Gastrocnemius medialis (tissue), 4 donors: ENCODE results near the gene SPTLC2. TPM values are rescaled to one million over a fixed set of nuclear protein-coding genes. Genes with fewer than 3 reads are reported as not detected.

ENCODE experiments used
- ATAC-seq, 2 donors: fragments of 150-250 bp; one replicate each; pipeline ENCODE4 v1.9.1; 2016
- DNase-seq, 2 donors: peaks; one replicate each; pipeline ENCODE4 v3.0.0-alpha.2; 2019
- H3K27ac ChIP-seq, 4 donors: fragments of 200-600 bp; sonication (generic); 1 replicate in 1 of 4; 2 replicates in 3 of 4; pipeline ENCODE4 v1.5.1; 2016 to 2018; ENCODE audit warnings: mild to moderate bottlenecking in 2 of 4, moderate library complexity in 1 of 4
- H3K27me3 ChIP-seq, 3 donors: fragments of 200-600 bp; sonication (generic) in 2 of 3; 1 replicate in 1 of 3; 2 replicates in 2 of 3; pipeline versions ENCODE4 v1.5.1 to v1.6.0; 2016 to 2019; ENCODE audit warnings: mild to moderate bottlenecking in 1 of 3, moderate library complexity in 1 of 3
- H3K36me3 ChIP-seq, 2 donors: fragments of 200-600 bp; sonication (generic) in 1 of 2; one replicate each; pipeline ENCODE4 v1.5.1; 2017 to 2018
- H3K4me1 ChIP-seq, 2 donors: fragments of 200-600 bp; sonication (generic) in 1 of 2; one replicate each; pipeline ENCODE4 v1.5.1; 2016 to 2017; ENCODE audit warnings: mild to moderate bottlenecking in 2 of 2
- H3K4me3 ChIP-seq, 4 donors: fragments of 200-600 bp; sonication (generic) in 3 of 4; 1 replicate in 1 of 4; 2 replicates in 3 of 4; pipeline ENCODE4 v1.5.1; 2016 to 2019; ENCODE audit warnings: mild to moderate bottlenecking in 2 of 4
- H3K9me3 ChIP-seq, 3 donors: fragments of 200-600 bp; sonication (generic) in 2 of 3; 1 replicate in 1 of 3; 2 replicates in 2 of 3; pipeline ENCODE4 v1.5.1; 2016 to 2019
- POLR2A ChIP-seq, 2 donors: fragments of 450-650 bp; IDR thresholded peaks; one replicate each; pipeline ENCODE4 v1.6.1; 2017; ENCODE audit warnings: antibody characterized with exemption in 2 of 2, mild to moderate bottlenecking in 2 of 2, moderate library complexity in 2 of 2
- in situ Hi-C, 4 donors: fragments of 200-750 bp; cut with MboI; loops; one replicate each; pipeline versions ENCODE4 v1.15.0 to v1.8.0; 2017; ENCODE audit warnings: low sequenced_read_pairs in 4 of 4
- intact Hi-C: fragments of 100-400 bp; cut with DNase I; formaldehyde crosslinking; loops from one replicate; pipeline ENCODE4 v1.15.1; 2023; ENCODE audit warnings: low total_unique reads
- total RNA-seq, 4 donors: library from RNA; depleted of rRNA; stranded (reverse); fragments of >200 nt; gene quantifications; one replicate each; pipeline versions ENCODE4 v1.1.0 to v1.2.3, GENCODE V29; 2016
- TF ChIP-seq, protein P1 (sequence below), 5 experiments: fragments of 450-650 bp in 3 of 5; fragments of 200-600 bp in 2 of 5; sonication (generic) in 2 of 5; IDR thresholded peaks in 4 of 5; conservative IDR thresholded peaks in 1 of 5; 1 replicate in 4 of 5; 2 replicates in 1 of 5; pipeline ENCODE4 v1.5.1; 2016 to 2019; ENCODE audit warnings: antibody characterized with exemption in 5 of 5, mild to moderate bottlenecking in 3 of 5, moderate library complexity in 3 of 5

The SPTLC2 gene
- total RNA-seq, 4 donors from 2014 or later, result 6.5 to 10.4 (median 7.0) TPM

- TF ChIP-seq, protein P1, sequence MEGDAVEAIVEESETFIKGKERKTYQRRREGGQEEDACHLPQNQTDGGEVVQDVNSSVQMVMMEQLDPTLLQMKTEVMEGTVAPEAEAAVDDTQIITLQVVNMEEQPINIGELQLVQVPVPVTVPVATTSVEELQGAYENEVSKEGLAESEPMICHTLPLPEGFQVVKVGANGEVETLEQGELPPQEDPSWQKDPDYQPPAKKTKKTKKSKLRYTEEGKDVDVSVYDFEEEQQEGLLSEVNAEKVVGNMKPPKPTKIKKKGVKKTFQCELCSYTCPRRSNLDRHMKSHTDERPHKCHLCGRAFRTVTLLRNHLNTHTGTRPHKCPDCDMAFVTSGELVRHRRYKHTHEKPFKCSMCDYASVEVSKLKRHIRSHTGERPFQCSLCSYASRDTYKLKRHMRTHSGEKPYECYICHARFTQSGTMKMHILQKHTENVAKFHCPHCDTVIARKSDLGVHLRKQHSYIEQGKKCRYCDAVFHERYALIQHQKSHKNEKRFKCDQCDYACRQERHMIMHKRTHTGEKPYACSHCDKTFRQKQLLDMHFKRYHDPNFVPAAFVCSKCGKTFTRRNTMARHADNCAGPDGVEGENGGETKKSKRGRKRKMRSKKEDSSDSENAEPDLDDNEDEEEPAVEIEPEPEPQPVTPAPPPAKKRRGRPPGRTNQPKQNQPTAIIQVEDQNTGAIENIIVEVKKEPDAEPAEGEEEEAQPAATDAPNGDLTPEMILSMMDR (IDR thresholded peaks at IDR 0.05 in 4 of 5, conservative IDR thresholded peaks at IDR 0.05 in 1 of 5), result no peak
- TF ChIP-seq POLR2A (IDR thresholded peaks at IDR 0.05), result no peak
- ATAC-seq, result no peak
- intact Hi-C loops, result no loop called here
- no peaks in the 10 kb centered on the region for H3K4me1 ChIP-seq
- in situ Hi-C loops, result no loop called here
- H3K27me3 ChIP-seq, result no peaks in the 10 kb centered on the region
- no peaks in the 10 kb centered on the region for H3K9me3 ChIP-seq
- H3K27ac ChIP-seq, result no peak overlapping the region
- no peaks in the 10 kb centered on the region for H3K36me3 ChIP-seq
- no peak for DNase-seq
- H3K4me3 ChIP-seq, result no peak overlapping the region
Measured at GRCh38 chr14:77485256-77485655, 131.2 kb downstream of the SPTLC2 start.

- no peak for DNase-seq
- TF ChIP-seq, protein P1 (IDR thresholded peaks at IDR 0.05 in 4 of 5, conservative IDR thresholded peaks at IDR 0.05 in 1 of 5), result no peak
- TF ChIP-seq POLR2A (IDR thresholded peaks at IDR 0.05), result no peak
Measured at GRCh38 chr14:77482422-77482821, 134.0 kb downstream of the SPTLC2 start.

GRCh38 chr14:77478796-77479195, 137.6 kb downstream of the SPTLC2 start:
- intact Hi-C loops (no loop called here), in situ Hi-C loops (no loop called here)
- Histone ChIP-seq H3K4me1 (no peaks in the 10 kb centered on the region), H3K27me3 (no peaks in the 10 kb centered on the region), H3K36me3 (no peaks in the 10 kb centered on the region), H3K27ac (no peak overlapping the region), H3K9me3 (no peaks in the 10 kb centered on the region), H3K4me3 (no peak overlapping the region)
- TF ChIP-seq POLR2A (IDR thresholded peaks at IDR 0.05), result no peak
- TF ChIP-seq, protein P1 (IDR thresholded peaks at IDR 0.05 in 4 of 5, conservative IDR thresholded peaks at IDR 0.05 in 1 of 5), result no peak
- DNase-seq, result no peak
- ATAC-seq, result no peak

More at GRCh38 chr14:77482422-77482821, 134.0 kb downstream of the SPTLC2 start:
- no peak for ATAC-seq
- Histone ChIP-seq H3K9me3 (no peaks in the 10 kb centered on the region), H3K4me3 (no peak overlapping the region), H3K27ac (no peak overlapping the region), H3K27me3 (no peaks in the 10 kb centered on the region), H3K4me1 (no peaks in the 10 kb centered on the region), H3K36me3 (no peaks in the 10 kb centered on the region)
- intact Hi-C loops (no loop called here), in situ Hi-C loops (no loop called here)

DNA sequence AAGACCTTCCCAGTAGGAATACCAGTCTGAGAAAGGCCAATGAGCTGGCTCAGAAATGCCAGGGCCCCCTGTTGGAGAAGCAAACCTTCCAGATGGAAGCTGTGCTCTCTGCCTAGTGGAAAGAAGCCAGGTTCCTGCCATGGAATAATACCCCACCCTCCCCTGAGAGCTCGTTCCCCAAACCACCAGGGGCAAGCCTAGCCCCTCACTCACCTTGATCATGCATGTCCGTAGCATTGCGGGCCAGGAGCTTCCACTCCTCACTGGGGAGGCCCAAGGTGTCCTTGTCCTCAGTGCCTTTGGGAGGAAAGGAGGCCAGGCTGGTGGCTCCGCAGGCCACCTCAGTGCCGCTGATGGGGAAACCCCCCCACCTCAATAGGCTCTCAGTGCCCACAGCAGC, 138.4 kb downstream of the SPTLC2 start:
- no peak overlapping the region for H3K4me3 ChIP-seq
- intact Hi-C loops, result no loop called here
- ATAC-seq (no peak), DNase-seq (no peak)
- H3K4me1 ChIP-seq, result no peaks in the 10 kb centered on the region
- H3K9me3 ChIP-seq, result no peaks in the 10 kb centered on the region
- no peaks in the 10 kb centered on the region for H3K36me3 ChIP-seq
- no peaks in the 10 kb centered on the region for H3K27me3 ChIP-seq
- in situ Hi-C loops, result no loop called here
- TF ChIP-seq POLR2A (IDR thresholded peaks at IDR 0.05), result no peak
- TF ChIP-seq, protein P1 (IDR thresholded peaks at IDR 0.05 in 4 of 5, conservative IDR thresholded peaks at IDR 0.05 in 1 of 5), result no peak
- H3K27ac ChIP-seq, result no peak overlapping the region

- intact Hi-C loops, result no loop called here
- no peak for ATAC-seq
Measured at GRCh38 chr14:77475432-77476115, 140.9 kb downstream of the SPTLC2 start.

More at GRCh38 chr14:77475432-77476115, 140.9 kb downstream of the SPTLC2 start:
- no peak for DNase-seq
- no peaks in the 10 kb centered on the region for H3K36me3 ChIP-seq
- no peaks in the 10 kb centered on the region for H3K4me1 ChIP-seq
- no peak overlapping the region for H3K27ac ChIP-seq
- TF ChIP-seq POLR2A (IDR thresholded peaks at IDR 0.05), result no peak
- TF ChIP-seq, protein P1 (IDR thresholded peaks at IDR 0.05 in 4 of 5, conservative IDR thresholded peaks at IDR 0.05 in 1 of 5), result no peak
- no peak overlapping the region for H3K4me3 ChIP-seq
- H3K9me3 ChIP-seq, result no peaks in the 10 kb centered on the region
- no peaks in the 10 kb centered on the region for H3K27me3 ChIP-seq
- in situ Hi-C loops, result no loop called here
